RPMI8226 (cell line): Measurements from ENCODE around the gene TEX13A.
A peak's percentile ranks its signal among the peaks of the same experiment; 100 is the strongest.
"Not testable (repeated sequence)": the region's sequence is repeated elsewhere in the genome, so short reads cannot be mapped to it uniquely, and the experiment has no call there.

Experiments used
- DNase-seq: peaks from one replicate; pipeline ENCODE4 v3.0.0-alpha.2; 2015

The TEX13A gene

GRCh38 chrX:105220636-105221035 lies at the start of gene TEX13A:
TSS of gene TEX13A (minus strand) at chrX:105220694. CDS start at chrX:105220397, 297 bp downstream.
- no peak for DNase-seq

- DNase-seq: no peak
Observed at GRCh38 chrX:105269386-105269785, 48.9 kb upstream of the TEX13A start.

GRCh38 chrX:105267167-105267566 lies 46.7 kb upstream of the TEX13A start:
- DNase-seq: no peak

- DNase-seq: no peak
Observed at GRCh38 chrX:105266456-105266855, 46.0 kb upstream of the TEX13A start.

GRCh38 chrX:105265093-105265492 lies 44.6 kb upstream of the TEX13A start:
- DNase-seq: no peak

- DNase-seq: no peak
Observed at GRCh38 chrX:105263801-105264200, 43.3 kb upstream of the TEX13A start.

GRCh38 chrX:105263171-105263570 lies 42.7 kb upstream of the TEX13A start:
- no peak for DNase-seq

GRCh38 chrX:105260291-105261043 lies 40.0 kb upstream of the TEX13A start:
- no peak for DNase-seq

- no peak for DNase-seq
Observed at GRCh38 chrX:105241056-105241455, 20.6 kb upstream of the TEX13A start.

GRCh38 chrX:105237407-105237806 lies 16.9 kb upstream of the TEX13A start:
- not testable (repeated sequence) for DNase-seq

GRCh38 chrX:105229146-105229545 lies 8.7 kb upstream of the TEX13A start:
- no peak for DNase-seq

GRCh38 chrX:105228602-105229001 lies 8.1 kb upstream of the TEX13A start:
- DNase-seq: no peak

- DNase-seq: no peak
Observed at GRCh38 chrX:105226499-105226898, 6.0 kb upstream of the TEX13A start.

GRCh38 chrX:105221374-105221773 lies 880 bp upstream of the TEX13A start:
- DNase-seq: no peak

GRCh38 chrX:105219454-105220401 lies 766 bp downstream of the TEX13A start:
- DNase-seq: no peak

- no peak for DNase-seq
Observed at GRCh38 chrX:105211066-105211575, 9.4 kb downstream of the TEX13A start.

GRCh38 chrX:105210258-105210657 lies 10.2 kb downstream of the TEX13A start:
- no peak for DNase-seq

GRCh38 chrX:105209406-105209805 lies 11.1 kb downstream of the TEX13A start:
- DNase-seq: no peak

GRCh38 chrX:105191878-105192277 lies 28.6 kb downstream of the TEX13A start:
- peak; percentile 5 for DNase-seq

- peak; percentile 27 for DNase-seq
Observed at GRCh38 chrX:105190252-105190853, 30.1 kb downstream of the TEX13A start.

- no peak for DNase-seq
Observed at GRCh38 chrX:105189093-105189492, 31.4 kb downstream of the TEX13A start.

GRCh38 chrX:105179644-105180043 lies 40.9 kb downstream of the TEX13A start:
- DNase-seq: no peak

GRCh38 chrX:105173071-105173470 lies 47.4 kb downstream of the TEX13A start:
- no peak for DNase-seq
